Measurements from ENCODE around the gene CKAP4. TPM values are rescaled to one million over a fixed set of nuclear protein-coding genes. Genes with fewer than 3 reads are reported as not detected.
A peak's percentile ranks its signal among the peaks of the same experiment; 100 is the strongest.

Gene CKAP4
- total RNA-seq, 1 donor from 2014 or later = 36.2 TPM

DNA sequence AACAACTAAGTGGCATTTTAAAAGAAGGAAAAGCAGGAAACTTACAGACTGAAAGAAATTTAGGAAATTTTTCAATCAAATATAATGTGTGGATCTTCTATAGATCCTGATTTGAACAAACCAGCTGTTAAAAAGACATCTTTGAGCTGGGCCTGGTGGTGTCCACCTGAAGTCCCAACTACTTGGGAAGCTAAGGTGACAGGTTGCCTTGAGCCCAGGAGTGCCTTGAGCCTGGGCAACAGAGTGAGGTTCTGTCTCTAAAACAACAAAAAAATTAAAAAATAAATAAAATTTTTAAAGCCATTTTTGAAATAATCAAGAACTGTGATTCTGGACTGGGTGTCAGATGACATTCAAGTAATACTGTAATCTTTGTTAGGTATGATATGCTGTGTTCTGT lies 7.0 kb downstream of the CKAP4 start:
- no peak for DNase-seq (ENCODE audit: low read depth in 2 of 2)

DNA sequence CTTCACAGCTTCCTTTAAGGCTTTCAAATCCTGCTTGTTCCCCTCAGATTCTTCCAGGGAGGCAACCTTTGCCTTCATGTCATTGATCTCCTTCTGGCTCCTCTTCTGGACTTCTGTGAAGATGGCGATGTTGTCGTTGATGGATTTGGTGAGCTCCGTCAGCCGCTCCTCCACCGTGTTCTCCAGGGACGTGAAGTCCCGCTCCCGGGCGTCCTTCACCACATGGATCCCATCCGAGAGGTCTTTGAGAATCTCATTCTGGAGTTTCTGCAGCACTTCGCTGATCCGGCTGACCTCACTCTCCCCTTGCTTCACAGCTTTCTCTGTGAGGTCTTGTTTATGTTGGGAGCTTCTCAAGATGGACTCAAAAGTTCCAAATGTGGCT lies 7.9 kb downstream of the CKAP4 start:
- DNase-seq (ENCODE audit: low read depth in 2 of 2) = no peak

DNA sequence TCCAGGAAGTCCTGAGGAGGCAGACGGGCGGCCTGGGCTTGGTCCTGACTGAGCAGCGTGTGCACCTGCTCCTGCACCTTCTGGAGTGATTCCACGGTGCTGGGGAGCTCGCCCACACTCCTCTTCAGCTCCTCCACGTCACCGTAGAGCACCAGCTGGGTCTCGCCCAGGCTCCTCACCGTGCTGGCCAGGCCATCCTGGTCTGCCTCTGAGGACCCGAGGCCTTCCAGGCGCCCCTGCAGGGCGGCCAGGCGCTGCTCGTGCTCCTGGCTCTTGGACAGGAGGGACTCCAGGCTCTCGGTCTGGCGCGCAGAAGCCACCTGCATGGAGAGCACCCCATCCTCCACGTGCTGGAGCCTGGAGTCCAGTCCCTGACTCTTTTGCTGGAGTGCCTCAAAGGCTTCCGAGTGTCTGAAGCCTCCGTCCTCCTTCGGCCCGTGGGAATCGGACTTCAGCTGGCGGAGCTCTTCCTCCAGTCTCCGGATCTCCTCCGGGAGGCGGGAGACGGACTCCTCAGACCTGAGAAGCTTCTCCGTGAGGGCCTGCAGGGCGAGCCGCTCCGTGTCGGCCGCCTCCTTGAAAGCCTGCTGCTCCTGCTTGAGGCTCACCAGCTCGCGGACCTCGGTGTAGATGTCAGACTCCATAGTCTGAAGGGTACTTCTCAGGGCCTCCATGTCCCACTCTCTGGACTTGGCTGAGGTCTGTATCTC lies 8.4 kb downstream of the CKAP4 start:
- DNase-seq (ENCODE audit: low read depth in 2 of 2) = no peak

GRCh38 chr12:106238146-106238545 lies 9.7 kb downstream of the CKAP4 start:
- no peak for DNase-seq (ENCODE audit: low read depth in 2 of 2)

GRCh38 chr12:106235770-106236169 lies 12.1 kb downstream of the CKAP4 start:
- DNase-seq (ENCODE audit: low read depth in 2 of 2) = no peak

GRCh38 chr12:106234449-106234848 lies 13.4 kb downstream of the CKAP4 start:
- no peak for DNase-seq (ENCODE audit: low read depth in 2 of 2)

GRCh38 chr12:106233011-106233410 lies 14.8 kb downstream of the CKAP4 start:
- DNase-seq (ENCODE audit: low read depth in 2 of 2) = no peak

- no peak for DNase-seq (ENCODE audit: low read depth in 2 of 2)
Measured at GRCh38 chr12:106229036-106229591, 18.7 kb downstream of the CKAP4 start.

DNA sequence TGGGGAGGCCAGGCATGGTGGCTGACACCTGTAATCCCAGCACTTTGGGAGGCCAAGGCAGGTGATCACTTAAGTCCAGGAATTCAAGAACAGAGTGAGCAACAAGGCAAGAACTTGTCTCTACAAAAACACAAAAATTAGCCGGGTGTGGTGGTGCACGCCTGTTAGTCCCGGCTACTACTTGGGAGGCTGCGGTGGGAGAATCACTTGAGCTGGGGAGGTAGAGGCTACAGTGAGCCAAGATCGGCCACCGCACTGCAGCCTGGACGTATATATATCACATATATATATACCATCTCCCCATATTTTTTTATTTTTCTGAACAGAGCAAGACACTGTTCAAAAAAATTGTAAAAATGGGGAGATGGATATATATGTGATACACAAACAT lies 19.5 kb downstream of the CKAP4 start:
- DNase-seq (ENCODE audit: low read depth in 2 of 2) = no peak

- DNase-seq (ENCODE audit: low read depth in 2 of 2) = no peak
Measured at GRCh38 chr12:106227641-106228319, 20.0 kb downstream of the CKAP4 start.

DNA sequence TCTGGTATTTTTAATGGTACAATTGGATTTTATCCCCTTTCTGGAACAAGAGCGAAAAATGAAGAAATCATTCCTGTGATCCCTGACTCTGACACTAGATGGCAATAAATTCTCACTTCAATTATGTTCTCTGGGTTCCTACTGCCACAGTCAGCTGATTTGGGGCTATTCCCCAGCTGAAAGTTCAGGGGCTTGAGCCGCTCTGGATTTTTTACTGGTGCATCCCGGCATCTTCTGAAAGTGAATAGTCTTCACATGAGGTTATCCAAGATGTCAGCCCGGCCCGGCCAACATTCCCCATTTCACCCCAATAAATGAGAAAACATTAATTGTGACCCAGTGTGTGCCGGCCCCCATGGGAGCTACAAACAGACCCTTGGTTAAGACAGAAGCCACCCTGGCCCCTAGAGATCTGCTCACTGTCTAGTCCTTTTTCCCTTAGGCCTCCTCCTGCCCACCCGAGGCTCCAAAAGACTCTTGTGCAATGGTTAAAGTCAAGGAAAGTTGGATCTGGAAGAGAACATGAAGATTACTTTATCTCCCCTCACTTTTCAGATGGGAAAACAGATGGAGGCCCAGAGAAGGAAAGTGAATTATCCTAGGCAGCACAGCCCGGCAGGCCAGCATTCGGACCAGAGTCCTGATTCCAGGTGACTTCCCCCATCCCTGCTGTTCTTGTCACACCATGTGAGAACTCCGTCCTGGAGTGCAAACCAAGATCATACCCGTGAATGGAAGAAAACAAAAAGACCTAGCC lies 20.8 kb downstream of the CKAP4 start:
- DNase-seq (ENCODE audit: low read depth in 2 of 2) = peak; percentile 55 to 66

DNA sequence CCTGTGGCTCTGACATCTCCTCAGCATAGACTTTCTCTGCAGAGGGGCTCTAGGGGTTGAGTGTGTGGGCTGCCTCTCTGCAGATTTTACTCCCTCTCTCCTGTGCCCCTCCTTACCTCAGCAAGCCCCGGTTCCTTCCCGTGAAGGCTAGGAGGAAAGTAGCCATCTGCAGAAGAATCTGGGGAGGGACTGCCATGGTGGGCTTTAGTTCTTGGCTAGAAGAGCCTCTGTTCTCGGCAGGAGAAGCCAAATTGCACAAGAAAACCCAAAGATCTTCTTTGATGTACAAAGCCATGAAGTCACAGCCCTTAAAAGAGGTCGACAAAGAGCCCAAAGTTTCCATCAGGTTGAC lies 23.5 kb downstream of the CKAP4 start:
- DNase-seq (ENCODE audit: low read depth in 2 of 2) = no peak

GRCh38 chr12:106223485-106224354 lies 24.1 kb downstream of the CKAP4 start:
- peak; percentile 37 to 64 for DNase-seq (ENCODE audit: low read depth in 2 of 2)

GRCh38 chr12:106220536-106220935 lies 27.3 kb downstream of the CKAP4 start:
- DNase-seq (ENCODE audit: low read depth in 2 of 2) = no peak

DNA sequence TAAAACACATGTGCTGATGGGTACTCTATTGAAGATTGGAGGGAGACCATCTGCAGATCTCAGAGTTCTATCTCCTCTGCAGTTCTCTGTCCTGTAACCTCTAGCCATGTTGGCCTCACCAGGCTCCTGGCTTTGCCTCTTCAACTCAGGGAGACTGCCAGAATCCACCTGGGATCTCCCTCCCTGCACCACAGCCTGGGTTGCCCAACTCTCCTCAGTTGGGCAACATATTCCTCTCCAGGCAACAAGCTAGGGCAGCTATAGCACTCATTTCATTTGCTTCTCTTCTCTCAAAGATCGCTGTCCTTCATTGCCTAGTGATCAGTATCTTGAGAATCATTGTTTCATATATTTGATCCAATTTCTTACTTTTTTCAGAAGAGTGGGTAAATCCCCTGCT lies 28.8 kb downstream of the CKAP4 start:
- DNase-seq (ENCODE audit: low read depth in 2 of 2) = no peak

DNA sequence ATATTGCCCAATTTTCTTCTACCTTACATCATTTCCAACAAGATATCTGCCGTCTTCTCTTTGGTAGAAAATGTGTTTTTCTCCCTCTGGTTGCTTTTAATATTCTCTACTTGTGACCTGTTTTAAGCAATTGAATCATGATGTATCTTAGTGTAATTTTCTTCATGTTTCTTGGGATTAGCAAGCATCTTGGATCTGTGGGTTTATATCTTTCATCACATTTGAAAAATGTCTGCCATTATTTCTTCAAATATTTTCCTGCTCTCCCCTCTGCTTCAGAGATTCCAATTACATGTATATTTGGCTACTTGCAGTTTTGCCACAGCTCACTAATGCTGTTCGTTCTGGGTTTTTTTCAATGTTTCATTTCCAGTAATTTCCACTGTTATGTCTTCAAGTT lies 30.1 kb downstream of the CKAP4 start:
- DNase-seq (ENCODE audit: low read depth in 2 of 2) = no peak

- DNase-seq (ENCODE audit: low read depth in 2 of 2) = no peak
Measured at GRCh38 chr12:106214571-106214970, 33.2 kb downstream of the CKAP4 start.

DNA sequence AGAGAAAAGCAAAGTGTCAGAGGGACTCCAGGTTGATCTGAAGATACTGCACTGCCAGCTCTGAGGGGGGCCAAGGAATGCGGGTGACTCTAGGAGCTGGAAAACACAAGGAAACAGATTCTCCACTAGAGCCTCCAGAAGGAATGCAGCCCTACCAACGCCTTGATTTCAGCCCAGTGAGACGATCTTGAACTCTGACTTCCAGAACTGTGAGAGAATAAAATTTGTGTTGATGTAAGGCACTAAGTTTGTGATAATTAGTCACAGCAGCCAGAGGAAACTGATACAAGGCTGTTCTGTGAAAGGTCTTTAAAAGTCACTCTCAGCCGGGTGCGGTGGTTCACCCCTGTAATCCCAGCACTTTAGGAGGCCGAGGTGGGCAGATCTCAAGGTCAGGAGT lies 34.2 kb downstream of the CKAP4 start:
- peak in 1 of 2 donors; percentile 4 for DNase-seq (ENCODE audit: low read depth in 2 of 2)

DNA sequence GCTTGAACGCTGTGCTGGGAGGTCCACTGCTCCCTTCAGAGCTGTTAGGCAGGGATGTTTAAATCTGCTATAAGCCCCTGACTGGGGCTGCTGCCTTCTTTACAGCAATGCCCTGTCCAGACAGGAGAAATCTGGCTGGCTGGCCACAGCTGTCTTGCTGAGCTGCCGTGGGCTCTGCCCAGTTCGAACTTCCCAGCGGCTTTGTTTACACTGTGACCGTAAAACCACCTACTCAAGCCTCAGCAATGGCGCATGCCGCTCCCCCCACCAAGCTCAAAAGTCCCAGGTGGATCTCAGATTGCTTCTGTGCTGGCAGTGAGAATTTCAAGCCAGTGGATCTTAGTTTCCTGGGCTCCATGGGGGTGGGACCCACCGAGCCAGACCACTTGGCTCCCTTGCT lies 35.8 kb downstream of the CKAP4 start:
- no peak for DNase-seq (ENCODE audit: low read depth in 2 of 2)

- DNase-seq (ENCODE audit: low read depth in 2 of 2) = peak; percentile 3 to 47
Measured at GRCh38 chr12:106205208-106206069, 42.4 kb downstream of the CKAP4 start.

Data from dermis microvascular lymphatic vessel endothelial cell (primary cell).